Colonic mucosa (tissue), 4 donors: ENCODE results near the gene C1orf167. TPM values are rescaled to one million over a fixed set of nuclear protein-coding genes. Genes with fewer than 3 reads are reported as not detected.

Experiments
- DNase-seq: peaks from one replicate; pipeline ENCODE4 v3.0.0-alpha.2; 2020
- H3K27ac ChIP-seq: fragments of 200-600 bp; one replicate; pipeline ENCODE4 v1.8.0; 2021
- H3K27me3 ChIP-seq: fragments of 200-600 bp; one replicate; pipeline ENCODE4 v1.8.0; 2021
- H3K36me3 ChIP-seq: fragments of 200-600 bp; one replicate; pipeline ENCODE4 v1.8.0; 2021
- H3K4me1 ChIP-seq: fragments of 200-600 bp; one replicate; pipeline ENCODE4 v1.8.0; 2021; ENCODE audit warnings: mild to moderate bottlenecking
- H3K4me3 ChIP-seq: fragments of 200-600 bp; one replicate; pipeline ENCODE4 v1.8.0; 2021
- H3K9ac ChIP-seq, 2 donors: one replicate each; pipeline ENCODE4 v1.7.0; 2013; ENCODE audit warnings: control low read depth in 2 of 2, low read depth in 2 of 2, low read length in 2 of 2
- H3K9me3 ChIP-seq: fragments of 200-600 bp; one replicate; pipeline ENCODE4 v1.8.0; 2021
- intact Hi-C: fragments of 100-400 bp; cut with DNase I; formaldehyde crosslinking; loops from one replicate; pipeline ENCODE4 v1.14.1; 2022
- total RNA-seq, 2 donors: library from RNA; stranded (reverse); fragmentation: NEBNext Ultra II Directional in 1 of 2; extraction: Animal tissue kit (Norgen Biotek cat#: 25700) in 1 of 2; gene quantifications; one replicate each; pipeline ENCODE4 v1.2.1, GENCODE V29; 2021
- TF ChIP-seq, protein P1 (sequence below): fragments of 200-600 bp; IDR thresholded peaks from one replicate; pipeline ENCODE4 v1.8.0; 2022; ENCODE audit warnings: antibody characterized with exemption, mild to moderate bottlenecking
- donor health status: healthy.
- donor health status: DM: no; HTN: no; CAD: no.
- donor health status: DM: no; HTN: no; CAD: no.

The C1orf167 gene
- total RNA-seq, 2 donors from 2014 or later: not detected

DNA sequence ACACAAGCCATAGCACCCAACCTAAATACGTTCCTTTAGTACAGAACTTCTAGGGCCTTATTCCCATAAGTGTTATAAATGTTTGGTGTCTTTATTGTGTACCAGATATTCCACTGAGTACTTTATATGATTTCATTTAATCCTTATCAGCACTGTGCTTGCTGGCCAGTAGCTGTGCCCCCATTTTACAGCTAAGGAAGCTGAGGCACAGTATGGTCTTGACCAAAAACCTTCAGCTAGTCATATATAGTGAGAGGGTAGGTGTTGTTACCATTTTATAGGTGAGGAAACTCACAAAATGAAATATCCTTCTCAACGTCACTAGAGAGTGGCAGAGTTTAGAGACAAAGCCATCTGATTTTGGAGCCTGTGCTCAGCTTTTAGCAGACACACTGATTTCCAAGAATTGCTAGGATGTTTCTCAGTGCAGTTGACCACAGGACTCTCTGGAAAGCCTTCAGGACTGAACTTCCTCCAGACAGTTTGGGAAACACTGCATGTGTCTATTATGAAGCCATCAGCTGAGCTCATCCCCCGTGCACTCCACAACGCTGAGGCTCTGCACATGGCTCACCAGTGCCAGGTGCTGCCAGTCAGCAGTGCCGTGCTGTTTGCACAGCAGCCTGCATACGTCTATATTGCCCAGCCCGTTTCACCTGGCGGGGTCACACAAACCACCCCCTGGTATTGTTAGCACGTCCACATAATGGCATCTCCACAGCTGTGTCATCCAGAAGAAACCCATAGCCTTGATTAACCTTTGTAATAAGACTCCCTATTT, 70.1 kb downstream of the C1orf167 start:
- no peak for DNase-seq
- H3K4me1 ChIP-seq: no peaks in the 10 kb centered on the region
- H3K9me3 ChIP-seq: no peaks in the 10 kb centered on the region
- no peak overlapping the region for H3K4me3 ChIP-seq
- no peaks in the 10 kb centered on the region for H3K27me3 ChIP-seq
- H3K36me3 ChIP-seq: peaks cover 20% of the 10 kb centered on the region
- intact Hi-C loops: no loop called here
- TF ChIP-seq, protein P1, sequence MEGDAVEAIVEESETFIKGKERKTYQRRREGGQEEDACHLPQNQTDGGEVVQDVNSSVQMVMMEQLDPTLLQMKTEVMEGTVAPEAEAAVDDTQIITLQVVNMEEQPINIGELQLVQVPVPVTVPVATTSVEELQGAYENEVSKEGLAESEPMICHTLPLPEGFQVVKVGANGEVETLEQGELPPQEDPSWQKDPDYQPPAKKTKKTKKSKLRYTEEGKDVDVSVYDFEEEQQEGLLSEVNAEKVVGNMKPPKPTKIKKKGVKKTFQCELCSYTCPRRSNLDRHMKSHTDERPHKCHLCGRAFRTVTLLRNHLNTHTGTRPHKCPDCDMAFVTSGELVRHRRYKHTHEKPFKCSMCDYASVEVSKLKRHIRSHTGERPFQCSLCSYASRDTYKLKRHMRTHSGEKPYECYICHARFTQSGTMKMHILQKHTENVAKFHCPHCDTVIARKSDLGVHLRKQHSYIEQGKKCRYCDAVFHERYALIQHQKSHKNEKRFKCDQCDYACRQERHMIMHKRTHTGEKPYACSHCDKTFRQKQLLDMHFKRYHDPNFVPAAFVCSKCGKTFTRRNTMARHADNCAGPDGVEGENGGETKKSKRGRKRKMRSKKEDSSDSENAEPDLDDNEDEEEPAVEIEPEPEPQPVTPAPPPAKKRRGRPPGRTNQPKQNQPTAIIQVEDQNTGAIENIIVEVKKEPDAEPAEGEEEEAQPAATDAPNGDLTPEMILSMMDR: no peak
- H3K27ac ChIP-seq: no peak overlapping the region
- no peak overlapping the region for H3K9ac ChIP-seq

DNA sequence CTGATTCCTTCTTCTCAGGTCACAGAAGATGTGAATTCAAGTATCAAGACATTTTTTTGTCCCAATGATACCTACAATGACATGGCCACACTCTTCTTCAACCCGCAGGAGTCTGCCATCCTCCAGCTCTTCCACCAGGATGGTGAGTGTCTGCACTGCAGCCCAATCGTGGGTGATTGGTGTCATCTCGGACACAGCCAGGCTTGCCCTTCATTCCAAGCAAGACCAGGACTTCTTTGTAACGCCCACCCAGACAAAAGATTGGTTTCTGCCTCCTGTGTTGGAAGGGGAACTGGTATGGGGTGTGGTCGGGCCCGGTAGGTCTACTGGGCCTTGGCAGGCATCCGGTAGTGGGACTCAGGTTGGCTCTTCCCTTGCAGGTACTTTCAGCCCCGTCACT, 71.5 kb downstream of the C1orf167 start:
- no peak overlapping the region for H3K27ac ChIP-seq
- intact Hi-C loops: no loop called here

DNA sequence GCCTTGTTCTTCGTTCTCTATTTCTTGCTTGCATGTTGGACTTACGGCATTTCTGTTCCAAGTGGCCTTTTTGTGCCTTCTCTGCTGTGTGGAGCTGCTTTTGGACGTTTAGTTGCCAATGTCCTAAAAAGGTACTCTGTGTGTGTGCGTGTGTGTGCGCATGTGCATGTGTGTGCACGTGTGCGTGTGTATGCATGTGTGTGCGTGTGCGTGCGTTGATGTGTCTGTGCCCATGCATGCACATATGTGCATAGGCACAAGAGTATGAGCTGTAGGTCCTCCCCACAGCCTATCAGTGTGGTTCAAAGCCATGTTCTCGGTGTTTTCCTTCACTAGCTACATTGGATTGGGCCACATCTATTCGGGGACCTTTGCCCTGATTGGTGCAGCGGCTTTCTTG, 71.9 kb downstream of the C1orf167 start:
- Histone ChIP-seq H3K27ac (no peak overlapping the region), H3K4me3 (no peak overlapping the region), H3K27me3 (no peaks in the 10 kb centered on the region), H3K9me3 (no peaks in the 10 kb centered on the region), H3K9ac (no peak overlapping the region), H3K36me3 (peaks cover 21% of the 10 kb centered on the region), H3K4me1 (no peaks in the 10 kb centered on the region)
- no peak for DNase-seq
- intact Hi-C loops: no loop called here
- TF ChIP-seq, protein P1: no peak

More for the DNA sequence above, 71.5 kb downstream of the C1orf167 start:
- no peaks in the 10 kb centered on the region for H3K4me1 ChIP-seq
- H3K9ac ChIP-seq: no peak overlapping the region
- H3K4me3 ChIP-seq: no peak overlapping the region
- TF ChIP-seq, protein P1: no peak
- no peaks in the 10 kb centered on the region for H3K27me3 ChIP-seq
- DNase-seq: no peak
- H3K36me3 ChIP-seq: peaks cover 21% of the 10 kb centered on the region
- H3K9me3 ChIP-seq: no peaks in the 10 kb centered on the region

DNA sequence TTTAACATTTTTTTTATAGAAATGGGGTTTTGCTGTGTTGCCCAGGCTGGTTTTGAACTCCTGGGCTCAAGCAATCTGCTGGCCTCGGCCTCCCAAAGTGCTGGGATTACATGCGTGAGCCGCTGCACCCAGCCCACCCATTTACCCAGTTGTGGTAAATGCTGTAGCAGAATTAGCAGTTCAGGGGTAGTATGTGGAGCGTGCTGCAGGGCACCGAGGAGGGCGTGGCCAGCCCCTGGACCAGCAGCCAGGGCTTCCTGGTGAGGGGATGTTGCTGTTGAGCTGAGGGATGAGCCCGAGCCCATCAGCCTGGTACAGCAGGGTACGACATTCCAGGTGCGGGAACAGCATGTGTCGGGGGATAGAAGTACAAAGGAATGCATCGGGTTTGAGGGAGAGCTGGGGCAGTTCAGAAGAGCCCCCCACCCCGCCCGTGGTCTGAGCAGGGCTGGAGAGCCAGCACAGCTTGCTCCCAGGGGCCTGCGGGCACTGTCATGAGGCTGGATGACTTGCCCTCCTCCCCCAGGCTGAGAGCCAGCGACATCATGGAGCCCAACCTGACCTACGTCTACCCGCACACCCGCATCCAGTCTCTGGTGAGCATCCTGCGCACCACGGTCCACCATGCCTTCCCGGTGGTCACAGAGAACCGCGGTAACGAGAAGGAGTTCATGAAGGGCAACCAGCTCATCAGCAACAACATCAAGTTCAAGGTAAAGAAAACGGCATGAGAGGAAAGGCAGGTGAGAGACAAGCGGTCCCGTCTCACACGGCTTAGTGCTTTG, 73.6 kb downstream of the C1orf167 start:
- Histone ChIP-seq H3K27ac (no peak overlapping the region), H3K9ac (no peak overlapping the region), H3K27me3 (no peaks in the 10 kb centered on the region), H3K36me3 (peaks cover 28% of the 10 kb centered on the region), H3K4me3 (no peak overlapping the region), H3K4me1 (no peaks in the 10 kb centered on the region), H3K9me3 (no peaks in the 10 kb centered on the region)
- intact Hi-C loops: loop anchor here (5.0 kb wide), 1 partner anchor 132 kb away; no protein-coding TSS in a partner anchor
- TF ChIP-seq, protein P1: no peak
- no peak for DNase-seq

DNA sequence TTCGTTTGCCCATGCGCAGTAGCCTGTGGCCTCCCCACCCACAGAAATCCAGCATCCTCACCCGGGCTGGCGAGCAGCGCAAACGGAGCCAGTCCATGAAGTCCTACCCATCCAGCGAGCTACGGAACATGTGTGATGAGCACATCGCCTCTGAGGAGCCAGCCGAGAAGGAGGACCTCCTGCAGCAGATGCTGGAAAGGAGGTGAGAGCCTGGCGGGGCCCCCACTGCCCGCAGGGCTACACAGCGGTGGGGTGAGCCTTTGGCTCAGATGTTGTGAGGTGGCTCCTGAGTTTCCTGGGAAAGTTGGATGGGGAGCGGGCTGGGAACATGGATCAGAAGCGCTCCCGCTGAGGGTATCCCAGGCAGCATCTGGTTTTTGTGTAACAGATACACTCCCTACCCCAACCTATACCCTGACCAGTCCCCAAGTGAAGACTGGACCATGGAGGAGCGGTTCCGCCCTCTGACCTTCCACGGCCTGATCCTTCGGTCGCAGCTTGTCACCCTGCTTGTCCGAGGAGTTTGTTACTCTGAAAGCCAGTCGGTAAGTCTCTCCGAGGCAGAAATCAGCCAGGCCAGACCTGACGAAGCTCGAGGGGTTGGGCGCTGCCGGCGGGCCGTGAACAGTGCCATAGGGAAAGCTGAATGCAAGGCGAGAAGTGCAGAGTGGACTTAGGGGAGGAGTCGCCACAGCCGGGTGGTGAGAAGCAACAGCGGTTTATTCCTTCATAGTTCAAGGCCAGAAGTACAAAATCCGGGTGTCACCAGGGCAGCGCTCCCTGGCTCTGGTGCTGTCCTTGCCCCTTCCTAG, 75.2 kb downstream of the C1orf167 start:
- DNase-seq: no peak
- Histone ChIP-seq H3K4me3 (no peak overlapping the region), H3K27me3 (no peaks in the 10 kb centered on the region), H3K9ac (no peak overlapping the region), H3K36me3 (peaks cover 38% of the 10 kb centered on the region), H3K4me1 (no peaks in the 10 kb centered on the region), H3K27ac (no peak overlapping the region), H3K9me3 (no peaks in the 10 kb centered on the region)
- intact Hi-C loops: loop anchor here (5.0 kb wide), 1 partner anchor 130 kb away; no protein-coding TSS in a partner anchor
- TF ChIP-seq, protein P1: no peak
